H9 (cell line): ENCODE results near the gene LRRFIP2. TPM values are rescaled to one million over a fixed set of nuclear protein-coding genes. Genes with fewer than 3 reads are reported as not detected.

Experiments used
- DNase-seq: peaks from one replicate; pipeline ENCODE4 v3.0.0-alpha.2; 2017
- H2AFZ ChIP-seq: one replicate; pipeline ENCODE4 v1.6.1; 2013; ENCODE audit warnings: mild to moderate bottlenecking, low read length, control low read depth, moderate library complexity
- H2AK5ac ChIP-seq: 2 replicates; pipeline ENCODE4 v1.6.1; 2013; ENCODE audit warnings: low read length, control low read depth, mixed read lengths; ENCODE audit not compliant: insufficient read length
- H2BK120ac ChIP-seq: one replicate; pipeline ENCODE4 v1.6.1; 2013; ENCODE audit warnings: low read depth, mild to moderate bottlenecking, low read length, control low read depth, inconsistent platforms; ENCODE audit not compliant: poor library complexity, severe bottlenecking
- H2BK12ac ChIP-seq: 2 replicates; pipeline ENCODE4 v1.6.1; 2013; ENCODE audit warnings: low read length, control low read depth, mixed read lengths, low read depth; ENCODE audit not compliant: insufficient read length
- H2BK15ac ChIP-seq: 2 replicates; pipeline ENCODE4 v1.6.1; 2013; ENCODE audit warnings: low read depth, low read length, control low read depth
- H2BK20ac ChIP-seq: one replicate; pipeline ENCODE4 v1.6.1; 2013; ENCODE audit warnings: low read depth, mild to moderate bottlenecking, low read length, control low read depth, inconsistent platforms; ENCODE audit not compliant: poor library complexity, severe bottlenecking
- H2BK5ac ChIP-seq: 2 replicates; pipeline ENCODE4 v1.6.1; 2013; ENCODE audit warnings: low read length, control low read depth, mixed read lengths; ENCODE audit not compliant: insufficient read length
- H3K14ac ChIP-seq: 2 replicates; pipeline ENCODE4 v1.6.1; 2013; ENCODE audit warnings: low read length, control low read depth; ENCODE audit not compliant: insufficient read depth
- H3K18ac ChIP-seq: 2 replicates; pipeline ENCODE4 v1.6.1; 2013; ENCODE audit warnings: low read depth, mild to moderate bottlenecking, mixed read lengths, low read length, control low read depth; ENCODE audit not compliant: insufficient read length
- H3K23ac ChIP-seq: 2 replicates; pipeline ENCODE4 v1.6.1; 2013; ENCODE audit warnings: low read length, control low read depth, mixed read lengths, low read depth; ENCODE audit not compliant: insufficient read length
- H3K23me2 ChIP-seq: 2 replicates; pipeline ENCODE4 v1.6.1; 2013; ENCODE audit warnings: low read depth, mild to moderate bottlenecking, mixed read lengths, low read length, control low read depth; ENCODE audit not compliant: insufficient read length, poor library complexity, severe bottlenecking
- H3K27ac ChIP-seq: 2 replicates; pipeline ENCODE4 v1.5.1; 2013; ENCODE audit warnings: low read length, control low read depth, mixed read lengths, low read depth; ENCODE audit not compliant: insufficient read length
- H3K27me3 ChIP-seq: 2 replicates; pipeline ENCODE4 v1.6.1; 2013; ENCODE audit warnings: low read length, control low read depth, inconsistent platforms; ENCODE audit not compliant: insufficient read depth
- H3K4ac ChIP-seq: 2 replicates; pipeline ENCODE4 v1.6.1; 2013; ENCODE audit warnings: low read depth, mild to moderate bottlenecking, control low read depth, inconsistent platforms, low read length, moderate library complexity
- H3K4me1 ChIP-seq: 2 replicates; pipeline ENCODE4 v1.6.1; 2013; ENCODE audit warnings: low read length, control low read depth, inconsistent platforms; ENCODE audit not compliant: insufficient read depth
- H3K4me2 ChIP-seq: 2 replicates; pipeline ENCODE4 v1.6.1; 2013; ENCODE audit warnings: low read length, control low read depth, mixed read lengths; ENCODE audit not compliant: insufficient read length, insufficient read depth
- H3K56ac ChIP-seq: 2 replicates; pipeline ENCODE4 v1.6.1; 2013; ENCODE audit warnings: low read depth, mild to moderate bottlenecking, mixed read lengths, low read length, control low read depth; ENCODE audit not compliant: insufficient read length
- H3K79me1 ChIP-seq: 2 replicates; pipeline ENCODE4 v1.6.1; 2013; ENCODE audit warnings: low read depth, mild to moderate bottlenecking, moderate library complexity, low read length, control low read depth, inconsistent platforms; ENCODE audit not compliant: insufficient read depth, poor library complexity, severe bottlenecking
- H3K79me2 ChIP-seq: 2 replicates; pipeline ENCODE4 v1.6.1; 2013; ENCODE audit warnings: low read length, control low read depth, inconsistent platforms; ENCODE audit not compliant: insufficient read depth
- H3K9ac ChIP-seq: 2 replicates; pipeline ENCODE4 v1.6.1; 2013; ENCODE audit warnings: low read length, control low read depth, mixed read lengths; ENCODE audit not compliant: insufficient read length; ENCODE audit errors: extremely low read depth
- H3K9me3 ChIP-seq: one replicate; pipeline ENCODE4 v1.6.1; 2013; ENCODE audit warnings: low read depth, low read length, inconsistent platforms; ENCODE audit not compliant: control insufficient read depth
- H3T11ph ChIP-seq: one replicate; pipeline ENCODE4 v1.6.1; 2013; ENCODE audit warnings: mild to moderate bottlenecking, low read length, control low read depth, inconsistent platforms
- H4K20me1 ChIP-seq: one replicate; pipeline ENCODE4 v1.6.1; 2013; ENCODE audit not compliant: control insufficient read depth, insufficient read length, insufficient read depth
- H4K5ac ChIP-seq: 2 replicates; pipeline ENCODE4 v1.6.1; 2013; ENCODE audit warnings: low read depth, mild to moderate bottlenecking, mixed read lengths, low read length, control low read depth; ENCODE audit not compliant: insufficient read length
- H4K8ac ChIP-seq: replicated peaks from 2 replicates; pipeline ENCODE4 v1.6.1; 2013; ENCODE audit warnings: low read length, control low read depth, mixed read lengths, low read depth; ENCODE audit not compliant: insufficient read length
- H4K91ac ChIP-seq: 2 replicates; pipeline ENCODE4 v1.6.1; 2013; ENCODE audit warnings: low read depth, mild to moderate bottlenecking, moderate library complexity, mixed read lengths, low read length, control low read depth; ENCODE audit not compliant: insufficient read length
- H3K27ac Mint-ChIP-seq, 3 experiments: 2 replicates in 2 of 3; 3 replicates in 1 of 3; pipeline ENCODE4 v1.8.0; 2020 to 2021; ENCODE audit warnings: mixed read lengths in 3 of 3, mild to moderate bottlenecking in 1 of 3, moderate library complexity in 1 of 3
- H3K27me3 Mint-ChIP-seq: 2 replicates; pipeline ENCODE4 v1.8.0; 2021; ENCODE audit warnings: low read depth, mild to moderate bottlenecking, moderate library complexity, mixed read lengths
- H3K36me3 Mint-ChIP-seq, 3 experiments: 2 replicates in 2 of 3; 3 replicates in 1 of 3; pipeline ENCODE4 v1.8.0; 2020 to 2021; ENCODE audit warnings: low read depth in 3 of 3, mixed read lengths in 3 of 3; ENCODE audit not compliant: insufficient read depth in 1 of 3
- H3K4me1 Mint-ChIP-seq, 2 experiments: 2 replicates each; pipeline ENCODE4 v1.8.0; 2020; ENCODE audit warnings: mixed read lengths in 2 of 2
- H3K4me3 Mint-ChIP-seq, 2 experiments: 2 replicates in 1 of 2; 3 replicates in 1 of 2; pipeline ENCODE4 v1.8.0; 2020 to 2021; ENCODE audit warnings: mild to moderate bottlenecking in 2 of 2, mixed read lengths in 2 of 2, moderate library complexity in 1 of 2
- H3K9me3 Mint-ChIP-seq, 2 experiments: 2 replicates in 1 of 2; 3 replicates in 1 of 2; pipeline ENCODE4 v1.8.0; 2020; ENCODE audit warnings: mild to moderate bottlenecking in 2 of 2, mixed read lengths in 2 of 2, moderate library complexity in 1 of 2
- WGBS: extraction: QIAGEN DNeasy Blood & Tissue Kit; methylation state at CpG from one replicate; pipeline ENCODE4 v1.1.7; 2013; ENCODE audit warnings: missing lambda C conversion rate, low lambda C conversion rate, mixed read lengths; ENCODE audit not compliant: insufficient read length; ENCODE audit errors: extremely low coverage; 5-methylcytosine and 5-hydroxymethylcytosine counted together
- total RNA-seq: library from RNA; stranded (reverse); gene quantifications from 2 replicates; pipeline ENCODE4 v1.2.1, GENCODE V29; 2021
- TF ChIP-seq, protein P1 (sequence below): fragments of 200-600 bp; sonication (generic); conservative IDR thresholded peaks from 3 replicates; pipeline ENCODE4 v1.8.0; 2021; ENCODE audit warnings: antibody characterized with exemption, mild to moderate bottlenecking

The LRRFIP2 gene
- total RNA-seq, 1 experiment from 2014 or later = 30.7 TPM

DNA sequence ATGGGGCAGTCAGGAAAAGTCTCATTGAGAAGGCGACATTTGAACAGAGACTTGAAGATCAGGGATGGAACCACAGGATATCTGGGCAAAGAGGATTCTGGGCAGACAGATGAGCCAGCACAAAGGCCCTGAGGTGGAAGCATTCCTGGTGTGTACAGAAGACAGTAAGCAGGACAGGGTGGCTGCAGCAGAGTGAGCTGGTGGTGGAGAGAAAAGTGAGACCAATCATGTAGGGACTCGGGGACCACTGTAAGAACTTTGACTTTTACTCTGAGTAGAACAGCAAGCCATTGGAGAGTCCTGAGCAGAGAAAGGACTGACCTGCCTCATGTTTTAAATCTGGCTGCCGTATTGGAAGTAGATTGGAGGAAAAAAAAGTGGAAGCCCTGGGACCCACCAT lies 29.9 kb upstream of the LRRFIP2 start:
- H3K4me1 ChIP-seq = no peaks in the 10 kb centered on the region
- H3K27ac Mint-ChIP-seq = no peak overlapping the region
- no peak overlapping the region for H2BK20ac ChIP-seq
- no peak overlapping the region for H3K4me2 ChIP-seq
- peaks cover 4% of the 10 kb centered on the region for H3K27me3 Mint-ChIP-seq
- peaks cover 0 to 10% of the 10 kb centered on the region in 2 experiments for H3K9me3 Mint-ChIP-seq
- H2BK120ac ChIP-seq = no peak overlapping the region
- no peaks in the 10 kb centered on the region for H3K79me1 ChIP-seq
- no peak overlapping the region for H2AK5ac ChIP-seq
- H2BK5ac ChIP-seq = no peak overlapping the region
- no peak overlapping the region for H3K27ac ChIP-seq
- TF ChIP-seq, protein P1, sequence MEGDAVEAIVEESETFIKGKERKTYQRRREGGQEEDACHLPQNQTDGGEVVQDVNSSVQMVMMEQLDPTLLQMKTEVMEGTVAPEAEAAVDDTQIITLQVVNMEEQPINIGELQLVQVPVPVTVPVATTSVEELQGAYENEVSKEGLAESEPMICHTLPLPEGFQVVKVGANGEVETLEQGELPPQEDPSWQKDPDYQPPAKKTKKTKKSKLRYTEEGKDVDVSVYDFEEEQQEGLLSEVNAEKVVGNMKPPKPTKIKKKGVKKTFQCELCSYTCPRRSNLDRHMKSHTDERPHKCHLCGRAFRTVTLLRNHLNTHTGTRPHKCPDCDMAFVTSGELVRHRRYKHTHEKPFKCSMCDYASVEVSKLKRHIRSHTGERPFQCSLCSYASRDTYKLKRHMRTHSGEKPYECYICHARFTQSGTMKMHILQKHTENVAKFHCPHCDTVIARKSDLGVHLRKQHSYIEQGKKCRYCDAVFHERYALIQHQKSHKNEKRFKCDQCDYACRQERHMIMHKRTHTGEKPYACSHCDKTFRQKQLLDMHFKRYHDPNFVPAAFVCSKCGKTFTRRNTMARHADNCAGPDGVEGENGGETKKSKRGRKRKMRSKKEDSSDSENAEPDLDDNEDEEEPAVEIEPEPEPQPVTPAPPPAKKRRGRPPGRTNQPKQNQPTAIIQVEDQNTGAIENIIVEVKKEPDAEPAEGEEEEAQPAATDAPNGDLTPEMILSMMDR = no peak
- peaks cover 0 to 5% (median 0%) of the 10 kb centered on the region in 3 experiments; a peak in 1 of 7 replicates for H3K36me3 Mint-ChIP-seq
- H3K79me2 ChIP-seq = no peaks in the 10 kb centered on the region
- H3K23ac ChIP-seq = no peak overlapping the region
- no peak overlapping the region for H4K8ac ChIP-seq
- no peaks in the 10 kb centered on the region for H3K27me3 ChIP-seq
- H3K18ac ChIP-seq = no peak overlapping the region
- no peak overlapping the region for H4K91ac ChIP-seq
- no peak overlapping the region for H2BK12ac ChIP-seq
- H3K4ac ChIP-seq = no peak overlapping the region
- H4K20me1 ChIP-seq = no peaks in the 10 kb centered on the region
- H3K56ac ChIP-seq = no peak overlapping the region
- no peak overlapping the region for H2AFZ ChIP-seq
- no peak overlapping the region for H3K14ac ChIP-seq
- H2BK15ac ChIP-seq = no peak overlapping the region
- H3K23me2 ChIP-seq = no peaks in the 10 kb centered on the region
- H3K4me1 Mint-ChIP-seq = no peaks in the 10 kb centered on the region
- WGBS = no CpG with 5 or more reads among the region's 3 CpGs
- H3K9me3 ChIP-seq = no peaks in the 10 kb centered on the region
- H4K5ac ChIP-seq = no peak overlapping the region
- H3K4me3 Mint-ChIP-seq = no peak overlapping the region
- no peak overlapping the region for H3T11ph ChIP-seq
- no peak overlapping the region for H3K9ac ChIP-seq
- no peak for DNase-seq
